Astrocyte (in vitro differentiated cells and primary cell): ENCODE measurements around the gene CREB1.

Source experiments
- CTCF ChIP-seq: IDR thresholded peaks from 2 replicates; pipeline ENCODE4 v1.5.1; 2011; ENCODE audit warnings: low read depth, mild to moderate bottlenecking, inconsistent platforms, low read length, moderate library complexity; ENCODE audit not compliant: insufficient read depth
- EZH2 ChIP-seq: IDR thresholded peaks from 2 replicates; pipeline ENCODE4 v1.6.1; 2012; ENCODE audit warnings: mild to moderate bottlenecking, low read length, inconsistent platforms; ENCODE audit not compliant: insufficient read depth

GRCh38 chr2:207640160-207640559 lies 110.4 kb downstream of the CREB1 start:
- TF ChIP-seq CTCF (no peak), EZH2 (no peak)
